Fibroblast of skin of back (primary cell): ENCODE results near the gene PIGZ.

Experiments
- DNase-seq: peaks from one replicate; pipeline ENCODE4 v3.0.0-alpha.2; 2013

The PIGZ gene

GRCh38 chr3:196903740-196904139 lies 64.9 kb downstream of the PIGZ start:
- DNase-seq: no peak

DNA sequence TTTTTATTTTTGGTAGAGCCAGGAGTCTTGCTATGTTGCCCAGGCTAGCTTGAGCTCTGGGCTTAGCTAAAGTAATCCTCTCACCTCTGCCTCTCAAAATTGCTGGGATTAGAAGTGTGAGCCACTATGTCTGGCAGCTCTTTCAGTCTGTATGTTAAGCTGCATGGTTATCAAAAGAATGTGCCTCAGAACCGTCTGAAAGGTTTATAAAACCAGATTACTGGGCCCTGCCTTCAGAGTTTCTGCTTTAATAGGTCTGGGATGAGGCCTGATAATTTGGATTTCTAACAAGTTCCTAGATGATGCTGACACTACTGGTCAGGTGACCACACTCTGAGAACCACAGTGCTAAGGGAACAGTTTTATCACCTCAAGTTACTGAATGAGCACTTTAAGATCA lies 66.3 kb downstream of the PIGZ start:
- DNase-seq: no peak

DNA sequence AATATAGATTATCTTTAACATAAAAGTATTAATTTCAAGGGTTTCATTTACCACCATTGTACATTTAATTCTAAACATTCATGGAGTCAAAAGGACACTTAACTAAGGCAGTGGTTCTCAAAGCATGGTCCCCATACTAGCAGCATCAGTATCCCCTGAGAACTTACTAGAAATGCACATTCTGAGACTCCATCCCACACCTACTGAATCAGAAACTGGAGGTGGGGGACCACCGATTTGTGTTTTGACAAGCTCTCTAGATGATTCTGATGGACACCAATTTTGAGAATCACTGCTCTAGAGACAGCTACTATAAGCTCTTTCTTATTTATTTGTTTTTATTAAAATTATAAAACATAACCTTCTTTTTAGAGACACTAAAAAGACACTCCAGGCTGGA lies 66.9 kb downstream of the PIGZ start:
- DNase-seq: no peak
